ENCODE data around the gene BHLHE40. TPM values are rescaled to one million over a fixed set of nuclear protein-coding genes. Genes with fewer than 3 reads are reported as not detected.

BHLHE40 gene
- total and polyA plus RNA-seq, 2 of the 13 experiments (the other 11 are each of a cell fraction or from before 2014, with no cell fraction given): 1.8 to 51.0 TPM

DNA sequence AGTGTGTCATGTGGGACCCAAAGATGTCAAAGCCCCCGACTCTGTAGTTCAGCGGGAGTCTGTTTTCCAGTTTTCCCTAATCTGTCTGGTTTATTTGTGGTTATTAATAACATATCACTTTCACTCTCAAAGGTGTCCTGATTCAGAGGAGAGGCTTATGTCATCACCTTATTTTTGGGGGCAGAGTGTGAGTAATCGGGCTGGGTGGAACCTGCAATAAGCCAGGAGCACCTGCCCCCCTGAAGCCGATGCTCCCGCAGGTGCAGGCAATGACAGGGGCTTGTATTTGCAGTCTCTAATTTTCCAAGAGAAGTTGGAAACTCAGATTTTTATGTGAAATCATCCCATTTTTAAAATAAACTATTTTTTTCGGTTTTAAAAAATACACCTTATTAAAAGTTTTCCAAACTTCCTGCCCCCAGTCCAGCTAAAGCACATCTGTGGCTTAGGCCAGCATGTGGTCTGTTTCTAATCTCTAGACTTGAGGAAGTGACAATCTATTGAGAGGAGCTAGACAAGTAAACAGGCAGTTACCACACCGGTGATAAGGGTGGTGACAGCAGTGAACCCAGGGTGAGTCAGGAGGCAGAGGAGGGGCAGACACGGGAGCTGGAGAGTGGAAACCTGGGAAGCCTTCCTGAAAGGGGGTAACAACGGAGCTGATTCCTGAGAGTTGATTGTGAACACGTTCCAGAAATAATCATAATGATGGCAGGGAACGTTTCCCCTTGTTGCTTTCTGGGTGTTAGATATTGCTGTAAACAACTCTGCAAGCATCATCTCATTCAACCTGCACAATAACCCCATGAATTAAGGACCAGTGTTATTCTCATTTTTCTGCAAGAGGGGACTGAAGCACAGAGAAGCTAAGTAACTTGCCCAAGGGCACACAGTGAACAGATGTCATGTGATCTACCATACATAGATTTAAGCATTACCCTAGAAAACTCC, 37.2 kb downstream of the BHLHE40 start (continued):
- TF ChIP-seq, protein P1, sequence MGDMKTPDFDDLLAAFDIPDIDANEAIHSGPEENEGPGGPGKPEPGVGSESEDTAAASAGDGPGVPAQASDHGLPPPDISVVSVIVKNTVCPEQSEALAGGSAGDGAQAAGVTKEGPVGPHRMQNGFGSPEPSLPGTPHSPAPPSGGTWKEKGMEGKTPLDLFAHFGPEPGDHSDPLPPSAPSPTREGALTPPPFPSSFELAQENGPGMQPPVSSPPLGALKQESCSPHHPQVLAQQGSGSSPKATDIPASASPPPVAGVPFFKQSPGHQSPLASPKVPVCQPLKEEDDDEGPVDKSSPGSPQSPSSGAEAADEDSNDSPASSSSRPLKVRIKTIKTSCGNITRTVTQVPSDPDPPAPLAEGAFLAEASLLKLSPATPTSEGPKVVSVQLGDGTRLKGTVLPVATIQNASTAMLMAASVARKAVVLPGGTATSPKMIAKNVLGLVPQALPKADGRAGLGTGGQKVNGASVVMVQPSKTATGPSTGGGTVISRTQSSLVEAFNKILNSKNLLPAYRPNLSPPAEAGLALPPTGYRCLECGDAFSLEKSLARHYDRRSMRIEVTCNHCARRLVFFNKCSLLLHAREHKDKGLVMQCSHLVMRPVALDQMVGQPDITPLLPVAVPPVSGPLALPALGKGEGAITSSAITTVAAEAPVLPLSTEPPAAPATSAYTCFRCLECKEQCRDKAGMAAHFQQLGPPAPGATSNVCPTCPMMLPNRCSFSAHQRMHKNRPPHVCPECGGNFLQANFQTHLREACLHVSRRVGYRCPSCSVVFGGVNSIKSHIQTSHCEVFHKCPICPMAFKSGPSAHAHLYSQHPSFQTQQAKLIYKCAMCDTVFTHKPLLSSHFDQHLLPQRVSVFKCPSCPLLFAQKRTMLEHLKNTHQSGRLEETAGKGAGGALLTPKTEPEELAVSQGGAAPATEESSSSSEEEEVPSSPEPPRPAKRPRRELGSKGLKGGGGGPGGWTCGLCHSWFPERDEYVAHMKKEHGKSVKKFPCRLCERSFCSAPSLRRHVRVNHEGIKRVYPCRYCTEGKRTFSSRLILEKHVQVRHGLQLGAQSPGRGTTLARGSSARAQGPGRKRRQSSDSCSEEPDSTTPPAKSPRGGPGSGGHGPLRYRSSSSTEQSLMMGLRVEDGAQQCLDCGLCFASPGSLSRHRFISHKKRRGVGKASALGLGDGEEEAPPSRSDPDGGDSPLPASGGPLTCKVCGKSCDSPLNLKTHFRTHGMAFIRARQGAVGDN (CRISPR knock-in tag; IDR thresholded peaks at IDR 0.05): no peak
- TF ChIP-seq NR2F6 (IDR thresholded peaks at IDR 0.05) (peak; percentile 25; the same call in 1 of the 2 replicates), NR2F6 (CRISPR knock-in tag; IDR thresholded peaks at IDR 0.05) (peak; percentile 74), FIP1L1 (IDR thresholded peaks at IDR 0.05; ENCODE audit: borderline replicate concordance, insufficient read depth, low read depth, low read length) (no peak), EZH2 (conservative IDR thresholded peaks at IDR 0.05; ENCODE audit: low read depth, low read length) (no peak), REL (CRISPR knock-in tag; conservative IDR thresholded peaks at IDR 0.05) (no peak), DPF2 (CRISPR knock-in tag; IDR thresholded peaks at IDR 0.05; ENCODE audit: borderline replicate concordance, low read depth) (peak; percentile 85; the same call in 1 of the 2 replicates), ZNF24 (IDR thresholded peaks at IDR 0.05) (no peak), CHCHD3 (CRISPR knock-in tag; IDR thresholded peaks at IDR 0.05) (no peak)
- TF ChIP-seq, protein P2, sequence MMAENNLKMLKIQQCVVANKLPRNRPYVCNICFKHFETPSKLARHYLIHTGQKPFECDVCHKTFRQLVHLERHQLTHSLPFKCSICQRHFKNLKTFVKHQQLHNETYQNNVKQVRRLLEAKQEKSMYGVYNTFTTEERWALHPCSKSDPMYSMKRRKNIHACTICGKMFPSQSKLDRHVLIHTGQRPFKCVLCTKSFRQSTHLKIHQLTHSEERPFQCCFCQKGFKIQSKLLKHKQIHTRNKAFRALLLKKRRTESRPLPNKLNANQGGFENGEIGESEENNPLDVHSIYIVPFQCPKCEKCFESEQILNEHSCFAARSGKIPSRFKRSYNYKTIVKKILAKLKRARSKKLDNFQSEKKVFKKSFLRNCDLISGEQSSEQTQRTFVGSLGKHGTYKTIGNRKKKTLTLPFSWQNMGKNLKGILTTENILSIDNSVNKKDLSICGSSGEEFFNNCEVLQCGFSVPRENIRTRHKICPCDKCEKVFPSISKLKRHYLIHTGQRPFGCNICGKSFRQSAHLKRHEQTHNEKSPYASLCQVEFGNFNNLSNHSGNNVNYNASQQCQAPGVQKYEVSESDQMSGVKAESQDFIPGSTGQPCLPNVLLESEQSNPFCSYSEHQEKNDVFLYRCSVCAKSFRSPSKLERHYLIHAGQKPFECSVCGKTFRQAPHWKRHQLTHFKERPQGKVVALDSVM (CRISPR knock-in tag; IDR thresholded peaks at IDR 0.05): no peak
- TF ChIP-seq, protein P3, sequence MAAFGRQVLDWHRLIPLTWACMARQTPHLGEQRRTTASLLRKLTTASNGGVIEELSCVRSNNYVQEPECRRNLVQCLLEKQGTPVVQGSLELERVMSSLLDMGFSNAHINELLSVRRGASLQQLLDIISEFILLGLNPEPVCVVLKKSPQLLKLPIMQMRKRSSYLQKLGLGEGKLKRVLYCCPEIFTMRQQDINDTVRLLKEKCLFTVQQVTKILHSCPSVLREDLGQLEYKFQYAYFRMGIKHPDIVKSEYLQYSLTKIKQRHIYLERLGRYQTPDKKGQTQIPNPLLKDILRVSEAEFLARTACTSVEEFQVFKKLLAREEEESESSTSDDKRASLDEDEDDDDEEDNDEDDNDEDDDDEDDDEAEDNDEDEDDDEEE (CRISPR knock-in tag; IDR thresholded peaks at IDR 0.05): no peak
- TF ChIP-seq, protein P4, sequence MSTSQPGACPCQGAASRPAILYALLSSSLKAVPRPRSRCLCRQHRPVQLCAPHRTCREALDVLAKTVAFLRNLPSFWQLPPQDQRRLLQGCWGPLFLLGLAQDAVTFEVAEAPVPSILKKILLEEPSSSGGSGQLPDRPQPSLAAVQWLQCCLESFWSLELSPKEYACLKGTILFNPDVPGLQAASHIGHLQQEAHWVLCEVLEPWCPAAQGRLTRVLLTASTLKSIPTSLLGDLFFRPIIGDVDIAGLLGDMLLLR (CRISPR knock-in tag; IDR thresholded peaks at IDR 0.05): no peak
- TF ChIP-seq, protein P5, sequence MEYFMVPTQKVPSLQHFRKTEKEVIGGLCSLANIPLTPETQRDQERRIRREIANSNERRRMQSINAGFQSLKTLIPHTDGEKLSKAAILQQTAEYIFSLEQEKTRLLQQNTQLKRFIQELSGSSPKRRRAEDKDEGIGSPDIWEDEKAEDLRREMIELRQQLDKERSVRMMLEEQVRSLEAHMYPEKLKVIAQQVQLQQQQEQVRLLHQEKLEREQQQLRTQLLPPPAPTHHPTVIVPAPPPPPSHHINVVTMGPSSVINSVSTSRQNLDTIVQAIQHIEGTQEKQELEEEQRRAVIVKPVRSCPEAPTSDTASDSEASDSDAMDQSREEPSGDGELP (IDR thresholded peaks at IDR 0.05; ENCODE audit: borderline replicate concordance, low read depth): peak; percentile 51; the same call in 1 of the 2 replicates
- TF ChIP-seq, protein P6, sequence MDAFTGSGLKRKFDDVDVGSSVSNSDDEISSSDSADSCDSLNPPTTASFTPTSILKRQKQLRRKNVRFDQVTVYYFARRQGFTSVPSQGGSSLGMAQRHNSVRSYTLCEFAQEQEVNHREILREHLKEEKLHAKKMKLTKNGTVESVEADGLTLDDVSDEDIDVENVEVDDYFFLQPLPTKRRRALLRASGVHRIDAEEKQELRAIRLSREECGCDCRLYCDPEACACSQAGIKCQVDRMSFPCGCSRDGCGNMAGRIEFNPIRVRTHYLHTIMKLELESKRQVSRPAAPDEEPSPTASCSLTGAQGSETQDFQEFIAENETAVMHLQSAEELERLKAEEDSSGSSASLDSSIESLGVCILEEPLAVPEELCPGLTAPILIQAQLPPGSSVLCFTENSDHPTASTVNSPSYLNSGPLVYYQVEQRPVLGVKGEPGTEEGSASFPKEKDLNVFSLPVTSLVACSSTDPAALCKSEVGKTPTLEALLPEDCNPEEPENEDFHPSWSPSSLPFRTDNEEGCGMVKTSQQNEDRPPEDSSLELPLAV (CRISPR knock-in tag; conservative IDR thresholded peaks at IDR 0.05; ENCODE audit: low read depth): no peak
- TF ChIP-seq, protein P7, sequence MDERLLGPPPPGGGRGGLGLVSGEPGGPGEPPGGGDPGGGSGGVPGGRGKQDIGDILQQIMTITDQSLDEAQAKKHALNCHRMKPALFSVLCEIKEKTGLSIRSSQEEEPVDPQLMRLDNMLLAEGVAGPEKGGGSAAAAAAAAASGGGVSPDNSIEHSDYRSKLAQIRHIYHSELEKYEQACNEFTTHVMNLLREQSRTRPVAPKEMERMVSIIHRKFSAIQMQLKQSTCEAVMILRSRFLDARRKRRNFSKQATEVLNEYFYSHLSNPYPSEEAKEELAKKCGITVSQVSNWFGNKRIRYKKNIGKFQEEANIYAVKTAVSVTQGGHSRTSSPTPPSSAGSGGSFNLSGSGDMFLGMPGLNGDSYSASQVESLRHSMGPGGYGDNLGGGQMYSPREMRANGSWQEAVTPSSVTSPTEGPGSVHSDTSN (CRISPR knock-in tag; IDR thresholded peaks at IDR 0.05): peak; percentile 61
